ENCODE measurements around the gene RYR2.

The RYR2 gene

DNA sequence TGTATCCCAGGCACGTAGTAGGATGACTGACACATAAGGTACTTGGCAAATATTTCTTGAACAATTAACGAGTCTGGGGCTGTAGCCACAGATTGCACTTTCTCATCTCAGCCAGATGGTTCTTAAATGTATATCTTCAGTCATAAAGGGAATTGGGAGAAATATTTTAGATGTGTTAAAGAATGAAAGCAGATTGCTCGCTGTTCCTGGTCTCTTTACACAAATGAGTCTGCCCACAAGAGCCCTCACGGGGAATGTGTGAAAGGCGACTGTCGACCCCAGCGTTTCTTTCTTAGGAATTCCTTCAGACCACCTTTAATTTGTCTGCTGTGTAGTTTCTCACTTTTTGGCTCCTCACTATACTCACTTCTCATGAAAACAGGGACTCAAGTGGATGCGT lies 38.5 kb upstream of the RYR2 start:
- TF ChIP-seq, protein P1, sequence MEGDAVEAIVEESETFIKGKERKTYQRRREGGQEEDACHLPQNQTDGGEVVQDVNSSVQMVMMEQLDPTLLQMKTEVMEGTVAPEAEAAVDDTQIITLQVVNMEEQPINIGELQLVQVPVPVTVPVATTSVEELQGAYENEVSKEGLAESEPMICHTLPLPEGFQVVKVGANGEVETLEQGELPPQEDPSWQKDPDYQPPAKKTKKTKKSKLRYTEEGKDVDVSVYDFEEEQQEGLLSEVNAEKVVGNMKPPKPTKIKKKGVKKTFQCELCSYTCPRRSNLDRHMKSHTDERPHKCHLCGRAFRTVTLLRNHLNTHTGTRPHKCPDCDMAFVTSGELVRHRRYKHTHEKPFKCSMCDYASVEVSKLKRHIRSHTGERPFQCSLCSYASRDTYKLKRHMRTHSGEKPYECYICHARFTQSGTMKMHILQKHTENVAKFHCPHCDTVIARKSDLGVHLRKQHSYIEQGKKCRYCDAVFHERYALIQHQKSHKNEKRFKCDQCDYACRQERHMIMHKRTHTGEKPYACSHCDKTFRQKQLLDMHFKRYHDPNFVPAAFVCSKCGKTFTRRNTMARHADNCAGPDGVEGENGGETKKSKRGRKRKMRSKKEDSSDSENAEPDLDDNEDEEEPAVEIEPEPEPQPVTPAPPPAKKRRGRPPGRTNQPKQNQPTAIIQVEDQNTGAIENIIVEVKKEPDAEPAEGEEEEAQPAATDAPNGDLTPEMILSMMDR (IDR thresholded peaks at IDR 0.05; ENCODE audit: insufficient read depth, low read depth, low read length, missing control alignments), result no peak
- H3K4me3 ChIP-seq (ENCODE audit: low read depth, low read length), result no peak overlapping the region
- no peak for DNase-seq (ENCODE audit: low read depth)

GRCh38 chr1:237004116-237004515 lies 37.9 kb upstream of the RYR2 start, which contains the start of gene MT1HL1:
MT1HL1 (minus strand) TSS chr1:237004441; CDS start chr1:237004372, 69 bp downstream.
- TF ChIP-seq, protein P1 (IDR thresholded peaks at IDR 0.05; ENCODE audit: insufficient read depth, low read depth, low read length, missing control alignments), result no peak
- no peak for DNase-seq (ENCODE audit: low read depth)
- no peak within 1 kb of the TSS for H3K4me3 ChIP-seq (ENCODE audit: low read depth, low read length)

DNA sequence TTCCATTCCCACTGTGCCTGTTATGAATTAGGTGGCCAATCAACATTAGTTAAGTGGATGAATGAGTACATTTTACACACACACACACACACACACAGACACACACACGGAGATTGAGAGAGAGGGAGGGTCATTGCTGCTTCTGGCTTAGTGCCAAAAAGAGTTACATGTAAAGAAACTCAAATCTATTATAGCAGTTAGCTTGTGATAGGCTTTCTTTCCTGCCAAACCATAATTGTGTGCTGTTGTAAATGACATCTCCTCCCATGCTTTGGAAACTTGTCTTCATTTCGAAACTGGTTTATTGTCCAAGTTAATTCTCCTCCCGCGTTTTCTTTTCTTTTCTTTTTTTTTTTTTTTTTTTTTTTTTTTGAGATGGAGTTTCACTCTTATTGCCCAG lies 36.3 kb upstream of the RYR2 start:
- TF ChIP-seq, protein P1 (IDR thresholded peaks at IDR 0.05; ENCODE audit: insufficient read depth, low read depth, low read length, missing control alignments), result no peak
- no peak overlapping the region for H3K4me3 ChIP-seq (ENCODE audit: low read depth, low read length)
- no peak for DNase-seq (ENCODE audit: low read depth)

- TF ChIP-seq, protein P1 (IDR thresholded peaks at IDR 0.05; ENCODE audit: insufficient read depth, low read depth, low read length, missing control alignments), result no peak
- DNase-seq (ENCODE audit: low read depth), result no peak
Measured at GRCh38 chr1:237007147-237007881, 34.7 kb upstream of the RYR2 start.

DNA sequence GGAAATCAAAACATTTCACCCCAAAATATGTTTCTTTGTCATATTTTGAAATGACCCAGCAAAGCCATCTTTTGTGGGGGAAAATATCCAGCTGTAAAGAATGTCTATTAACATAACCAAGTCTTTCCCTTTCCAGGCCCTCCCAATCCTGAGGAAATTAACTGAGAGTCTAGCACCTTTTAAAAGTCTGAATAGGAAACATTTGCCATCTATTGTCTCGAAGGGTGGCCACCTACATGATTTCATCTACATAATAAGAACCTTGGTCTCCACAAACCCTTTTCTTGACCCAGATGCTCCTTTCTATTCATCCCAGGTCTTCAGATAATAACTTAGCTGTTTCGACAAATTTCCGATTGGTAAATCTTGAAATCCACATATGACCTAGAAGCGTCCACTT lies 32.4 kb upstream of the RYR2 start:
- DNase-seq (ENCODE audit: low read depth), result no peak
- TF ChIP-seq, protein P1 (IDR thresholded peaks at IDR 0.05; ENCODE audit: insufficient read depth, low read depth, low read length, missing control alignments), result no peak
- H3K4me3 ChIP-seq (ENCODE audit: low read depth, low read length), result no peak overlapping the region

More at GRCh38 chr1:237007147-237007881, 34.7 kb upstream of the RYR2 start:
- no peak overlapping the region for H3K4me3 ChIP-seq (ENCODE audit: low read depth, low read length)

DNA sequence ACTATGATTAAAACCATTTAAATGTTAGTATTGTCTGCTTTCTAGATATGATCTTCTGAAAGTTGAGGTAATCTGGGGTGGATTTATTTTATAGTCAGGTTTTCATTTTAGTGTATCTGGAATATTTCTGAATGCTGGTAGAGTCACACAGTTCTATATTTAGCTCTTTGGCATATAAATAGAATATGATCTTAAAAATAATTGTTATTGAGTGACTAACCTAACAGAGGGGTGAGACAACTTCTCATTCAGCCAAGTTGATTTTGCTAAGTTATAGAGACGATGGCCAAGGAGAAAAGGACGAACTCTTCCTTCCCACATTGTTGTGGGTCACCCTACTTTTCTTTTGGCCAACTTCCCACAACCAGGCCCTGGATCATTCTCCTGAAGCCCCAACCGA lies 30.6 kb upstream of the RYR2 start:
- TF ChIP-seq, protein P1 (IDR thresholded peaks at IDR 0.05; ENCODE audit: insufficient read depth, low read depth, low read length, missing control alignments), result no peak
- no peak for DNase-seq (ENCODE audit: low read depth)
- H3K4me3 ChIP-seq (ENCODE audit: low read depth, low read length), result no peak overlapping the region

GRCh38 chr1:237012361-237012760 lies 29.6 kb upstream of the RYR2 start:
- H3K4me3 ChIP-seq (ENCODE audit: low read depth, low read length), result no peak overlapping the region
- DNase-seq (ENCODE audit: low read depth), result no peak
- TF ChIP-seq, protein P1 (IDR thresholded peaks at IDR 0.05; ENCODE audit: insufficient read depth, low read depth, low read length, missing control alignments), result no peak
